GM19099 (cell line): ENCODE measurements around the gene ARID3C.

Experiments used
- POLR2A ChIP-seq: IDR thresholded peaks from 3 replicates; pipeline ENCODE4 v1.6.1; 2011; ENCODE audit warnings: low read depth; ENCODE audit not compliant: insufficient read length; ENCODE audit errors: extremely low read depth

The ARID3C gene

DNA sequence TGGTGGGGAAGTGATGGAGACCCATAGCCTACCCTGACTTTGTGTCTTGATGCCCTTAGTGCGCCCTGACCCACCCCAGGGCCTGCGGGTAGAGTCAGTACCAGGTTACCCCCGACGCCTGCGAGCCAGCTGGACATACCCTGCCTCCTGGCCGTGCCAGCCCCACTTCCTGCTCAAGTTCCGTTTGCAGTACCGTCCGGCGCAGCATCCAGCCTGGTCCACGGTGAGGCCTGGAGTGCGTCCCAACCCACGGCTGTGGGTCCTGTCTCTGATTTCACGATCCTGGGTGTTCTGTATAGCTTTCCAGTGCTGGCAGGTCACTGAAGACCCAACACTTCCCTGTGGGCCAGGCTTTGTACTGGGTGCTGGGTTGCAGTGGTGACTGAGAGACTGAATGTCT, 29.6 kb upstream of the ARID3C start:
- TF ChIP-seq POLR2A, result no peak

DNA sequence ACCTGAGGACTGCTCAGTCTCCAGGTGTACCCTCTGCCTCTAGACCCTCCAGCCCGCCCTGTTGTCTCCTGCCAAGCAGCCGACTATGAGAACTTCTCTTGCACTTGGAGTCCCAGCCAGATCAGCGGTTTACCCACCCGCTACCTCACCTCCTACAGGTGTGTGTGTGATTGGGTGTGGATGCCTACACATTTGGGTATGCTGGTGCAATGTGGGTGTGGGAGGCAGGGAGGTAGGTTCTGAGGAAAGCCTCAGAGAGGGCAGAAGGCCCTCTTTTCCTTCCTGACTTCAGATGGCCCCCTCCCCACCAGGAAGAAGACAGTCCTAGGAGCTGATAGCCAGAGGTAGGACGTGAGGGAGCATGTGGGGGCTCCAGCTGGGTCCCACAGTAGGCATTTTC, 28.1 kb upstream of the ARID3C start:
- TF ChIP-seq POLR2A, result no peak

DNA sequence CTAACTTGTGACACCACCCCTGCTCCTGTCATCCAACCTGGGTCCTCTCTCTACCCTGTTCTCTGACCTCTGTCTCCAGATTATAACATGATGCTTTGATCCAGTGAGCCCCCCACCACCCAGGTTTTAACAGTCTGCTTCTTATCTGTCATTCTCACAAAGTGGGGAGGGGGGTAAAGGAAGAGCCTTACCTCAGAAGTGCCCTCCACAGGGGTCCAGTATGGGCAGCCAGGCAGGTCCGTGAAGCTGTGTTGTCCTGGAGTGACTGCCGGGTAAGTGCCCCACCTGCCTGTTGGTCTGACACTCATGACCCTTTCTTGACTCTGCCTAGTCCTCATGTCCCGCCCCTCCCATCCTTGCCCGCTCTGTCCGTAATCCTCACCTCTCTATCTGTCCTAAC, 26.5 kb upstream of the ARID3C start:
- TF ChIP-seq POLR2A, result no peak

DNA sequence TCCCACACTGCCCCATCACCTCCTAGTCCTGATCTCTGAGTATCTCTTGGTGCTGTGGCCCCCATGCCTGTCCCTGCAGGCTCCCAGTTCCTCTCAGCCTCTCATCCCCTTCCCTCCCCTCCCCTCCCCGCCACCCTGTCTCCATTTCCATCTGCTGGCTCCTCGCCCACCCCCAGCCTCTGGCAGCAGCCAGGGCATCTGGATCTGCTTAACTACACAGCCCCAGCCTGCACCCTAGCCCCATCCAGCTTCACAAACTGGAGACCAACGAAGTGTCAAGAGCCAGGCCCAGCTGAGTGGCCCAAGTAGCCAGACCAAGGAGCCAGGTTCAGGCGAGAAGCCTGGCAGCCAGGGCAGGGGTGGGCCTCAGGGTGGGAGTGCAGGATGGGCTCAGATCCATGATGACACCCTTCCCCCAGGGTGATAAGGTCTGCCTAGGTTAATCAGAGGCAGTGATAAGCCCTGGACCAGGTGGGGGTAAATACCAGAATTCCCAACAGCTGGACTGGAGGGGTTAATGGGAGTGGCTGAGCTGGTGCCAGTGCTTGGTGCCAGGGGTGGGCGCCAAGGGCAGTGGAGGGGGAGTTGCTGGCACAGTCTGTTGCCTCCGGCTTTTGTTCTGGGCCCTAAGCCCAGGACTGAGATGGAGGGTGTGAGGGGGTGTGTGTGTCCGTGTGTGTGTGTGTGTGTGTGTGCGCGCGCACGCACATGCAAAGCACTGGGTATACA, 25.6 kb upstream of the ARID3C start:
- TF ChIP-seq POLR2A, result no peak

DNA sequence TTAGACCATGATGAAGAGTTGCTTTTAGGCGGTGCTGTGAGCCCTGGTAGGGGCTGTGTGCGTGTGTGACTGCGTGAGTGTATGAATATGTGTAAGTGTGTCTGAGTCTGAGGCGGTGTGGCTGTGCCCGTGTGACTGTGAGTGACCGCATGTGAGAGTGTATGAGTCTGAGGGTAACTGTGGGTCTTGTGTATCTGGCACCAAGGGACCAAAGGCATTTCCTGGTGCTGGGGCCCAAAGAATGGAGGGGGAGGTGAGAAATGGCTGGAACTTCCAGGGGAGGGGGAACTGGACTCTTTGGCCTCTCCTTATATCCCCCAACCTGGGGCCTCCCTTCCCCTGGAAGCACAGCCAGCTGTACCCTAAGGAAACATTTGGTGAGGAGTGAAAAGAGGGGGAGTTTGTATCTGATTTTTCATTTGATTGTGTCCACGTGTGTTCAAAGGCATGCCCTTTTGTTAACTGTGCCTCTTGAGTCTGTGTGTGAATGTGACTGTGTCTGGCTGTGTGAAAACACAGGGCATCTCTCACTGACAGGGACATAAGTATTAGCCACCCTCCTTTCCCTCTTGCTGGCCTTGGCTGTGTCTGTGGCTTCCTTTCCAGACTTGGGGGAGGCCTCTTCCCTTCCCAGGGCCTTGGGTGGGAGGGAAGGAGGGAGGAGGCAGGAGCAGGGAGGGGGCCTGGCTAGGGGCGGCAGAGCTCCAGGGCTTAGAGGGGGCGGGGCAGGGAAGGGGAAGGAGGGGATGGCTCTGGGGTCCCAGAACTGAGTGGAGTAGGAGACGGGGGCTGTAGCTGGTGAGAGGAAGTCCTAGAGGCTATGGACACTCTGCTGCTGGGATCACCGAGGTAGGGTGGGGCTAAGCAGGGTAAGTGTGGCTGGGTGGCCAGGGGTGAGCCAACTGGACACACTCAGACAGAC, 24.5 kb upstream of the ARID3C start:
- no peak for TF ChIP-seq POLR2A

DNA sequence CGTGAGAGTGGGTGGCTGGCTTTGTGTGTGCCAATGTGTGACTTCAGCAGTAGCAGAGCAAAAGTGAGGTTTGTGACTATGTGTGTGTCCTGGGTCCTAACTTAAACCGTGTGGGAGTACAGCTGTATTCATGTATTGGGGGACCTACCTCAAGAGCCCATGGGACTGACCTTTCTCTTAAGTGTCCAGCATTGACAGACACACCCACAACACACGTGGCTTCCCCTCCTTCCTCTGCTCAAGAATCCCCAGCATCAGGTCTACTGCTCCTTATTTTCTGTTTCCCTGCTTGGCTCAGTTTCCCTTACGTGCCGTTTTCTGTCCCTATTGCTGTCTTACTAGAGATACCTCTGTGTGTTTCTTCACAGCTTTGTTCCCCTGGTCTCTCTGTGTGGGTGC, 23.7 kb upstream of the ARID3C start:
- no peak for TF ChIP-seq POLR2A

DNA sequence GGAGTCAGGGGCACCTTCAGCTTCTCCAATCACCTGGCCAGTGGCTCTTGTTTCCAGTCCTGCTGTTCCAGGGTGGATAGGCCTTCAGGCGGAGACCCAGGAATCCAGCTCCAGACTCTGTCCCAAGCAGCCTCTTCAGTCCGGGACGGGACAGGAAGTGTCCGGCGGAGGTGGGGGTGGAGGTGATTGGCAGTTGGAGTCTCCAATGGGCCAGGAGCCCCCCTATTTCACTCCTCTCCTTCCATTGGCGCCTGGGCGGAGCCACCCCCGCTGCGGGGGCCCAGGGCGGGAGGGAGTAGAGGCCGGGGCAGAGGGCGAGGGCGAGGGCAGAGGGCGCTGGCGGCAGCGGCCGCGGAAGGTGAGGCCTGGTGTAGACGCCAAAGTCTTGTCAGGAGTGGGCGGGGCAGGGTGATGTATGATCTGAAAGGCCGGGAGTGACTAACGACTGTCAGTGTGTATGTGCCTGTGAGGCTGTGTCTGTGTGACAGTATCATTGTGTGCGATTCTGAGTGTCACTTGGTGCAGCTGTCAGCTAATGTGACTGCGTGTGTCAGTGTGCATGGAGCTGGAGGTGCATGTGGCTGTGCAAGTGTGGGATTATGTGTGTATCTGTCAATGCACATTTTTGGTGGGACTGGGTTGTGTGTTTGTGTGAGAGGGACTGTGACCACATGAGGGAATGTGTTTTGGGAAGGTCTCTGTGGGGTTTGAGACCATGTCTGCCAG, 23.2 kb upstream of the ARID3C start, which contains the start of gene IL11RA:
Gene IL11RA (plus strand): TSS at position 310 of the 726 bp plus-strand sequence. CDS start 3,033 bp downstream, outside the sequence.
- no peak for TF ChIP-seq POLR2A

DNA sequence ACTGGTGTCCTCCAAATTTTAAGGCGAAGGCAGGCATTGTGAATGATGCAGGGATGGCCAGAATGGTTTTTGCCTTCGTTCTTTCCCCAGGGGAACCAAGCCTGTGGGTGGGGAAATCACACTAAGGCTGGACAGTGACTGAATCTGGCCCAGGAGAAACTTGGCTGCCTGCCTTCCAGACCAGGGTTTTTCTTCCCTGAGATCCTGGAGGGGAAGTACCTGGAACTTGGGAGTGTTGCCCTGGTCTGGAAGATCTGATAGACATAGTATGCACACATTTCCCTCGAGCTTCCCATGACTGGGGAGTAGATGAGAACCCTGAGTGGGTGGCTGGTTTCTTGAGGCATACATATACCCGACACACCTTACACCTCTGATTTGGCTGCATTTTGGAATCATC, 22.5 kb upstream of the ARID3C start:
- TF ChIP-seq POLR2A, result no peak

DNA sequence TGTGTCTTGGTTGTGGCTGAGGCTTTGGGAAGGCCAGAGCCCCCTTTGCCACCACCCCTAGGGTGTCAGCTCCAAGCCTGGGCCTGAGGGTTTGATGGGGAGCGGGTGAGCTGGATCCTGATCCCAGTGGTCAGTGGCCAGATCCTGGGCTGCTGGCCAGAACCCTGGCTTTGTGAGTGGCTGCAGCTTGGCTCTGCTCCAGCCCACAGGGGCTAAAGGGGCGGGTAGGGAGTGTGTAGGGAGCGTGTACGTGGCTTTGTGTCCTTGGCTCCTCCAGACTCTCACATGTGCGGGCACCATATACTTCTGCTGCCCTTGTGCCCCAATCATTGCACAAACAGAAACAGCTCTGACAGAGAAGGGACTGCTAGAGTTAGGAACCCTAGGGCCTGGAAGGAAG, 21.9 kb upstream of the ARID3C start:
- no peak for TF ChIP-seq POLR2A

DNA sequence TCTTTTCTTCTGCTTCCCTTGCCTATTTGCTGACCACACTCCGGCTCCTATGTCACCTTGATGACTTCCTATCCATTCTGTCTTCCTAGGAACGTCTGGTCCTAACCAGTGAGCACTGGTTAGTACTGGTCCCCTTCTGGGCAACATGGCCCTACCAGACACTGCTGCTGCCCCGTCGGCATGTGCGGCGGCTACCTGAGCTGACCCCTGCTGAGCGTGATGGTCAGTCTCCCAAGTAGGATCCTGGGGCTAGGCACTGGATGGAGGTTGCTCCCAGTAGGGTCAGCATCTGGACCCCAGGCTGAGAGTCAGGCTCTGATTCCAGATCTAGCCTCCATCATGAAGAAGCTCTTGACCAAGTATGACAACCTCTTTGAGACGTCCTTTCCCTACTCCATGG, 19.8 kb upstream of the ARID3C start:
- TF ChIP-seq POLR2A, result no peak

DNA sequence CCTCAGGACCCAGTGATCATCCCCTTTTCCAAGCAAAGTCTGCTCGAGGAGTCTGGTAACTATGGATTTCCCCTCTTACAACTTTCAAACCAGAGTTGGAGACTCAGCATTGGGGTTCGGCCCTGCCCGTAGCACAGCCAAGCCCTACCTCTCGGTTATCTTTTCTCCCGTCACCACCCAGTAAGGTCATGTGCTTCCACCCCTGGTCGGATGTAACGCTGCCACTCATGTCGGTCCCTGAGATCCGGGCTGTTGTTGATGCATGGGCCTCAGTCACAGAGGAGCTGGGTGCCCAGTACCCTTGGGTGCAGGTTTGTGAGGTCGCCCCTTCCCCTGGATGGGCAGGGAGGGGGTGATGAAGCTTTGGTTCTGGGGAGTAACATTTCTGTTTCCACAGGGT, 18.8 kb upstream of the ARID3C start:
- TF ChIP-seq POLR2A, result no peak

DNA sequence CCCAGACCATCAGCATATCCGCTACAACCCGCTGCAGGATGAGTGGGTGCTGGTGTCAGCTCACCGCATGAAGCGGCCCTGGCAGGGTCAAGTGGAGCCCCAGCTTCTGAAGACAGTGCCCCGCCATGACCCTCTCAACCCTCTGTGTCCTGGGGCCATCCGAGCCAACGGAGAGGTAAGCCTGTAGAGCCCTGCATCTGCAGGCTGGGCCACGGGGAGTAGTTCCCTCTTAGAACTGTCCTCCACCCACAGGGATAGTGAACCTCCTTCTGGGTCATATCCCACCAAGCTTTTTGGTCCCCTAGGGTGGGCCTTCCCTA, 18.2 kb upstream of the ARID3C start:
- TF ChIP-seq POLR2A, result no peak

DNA sequence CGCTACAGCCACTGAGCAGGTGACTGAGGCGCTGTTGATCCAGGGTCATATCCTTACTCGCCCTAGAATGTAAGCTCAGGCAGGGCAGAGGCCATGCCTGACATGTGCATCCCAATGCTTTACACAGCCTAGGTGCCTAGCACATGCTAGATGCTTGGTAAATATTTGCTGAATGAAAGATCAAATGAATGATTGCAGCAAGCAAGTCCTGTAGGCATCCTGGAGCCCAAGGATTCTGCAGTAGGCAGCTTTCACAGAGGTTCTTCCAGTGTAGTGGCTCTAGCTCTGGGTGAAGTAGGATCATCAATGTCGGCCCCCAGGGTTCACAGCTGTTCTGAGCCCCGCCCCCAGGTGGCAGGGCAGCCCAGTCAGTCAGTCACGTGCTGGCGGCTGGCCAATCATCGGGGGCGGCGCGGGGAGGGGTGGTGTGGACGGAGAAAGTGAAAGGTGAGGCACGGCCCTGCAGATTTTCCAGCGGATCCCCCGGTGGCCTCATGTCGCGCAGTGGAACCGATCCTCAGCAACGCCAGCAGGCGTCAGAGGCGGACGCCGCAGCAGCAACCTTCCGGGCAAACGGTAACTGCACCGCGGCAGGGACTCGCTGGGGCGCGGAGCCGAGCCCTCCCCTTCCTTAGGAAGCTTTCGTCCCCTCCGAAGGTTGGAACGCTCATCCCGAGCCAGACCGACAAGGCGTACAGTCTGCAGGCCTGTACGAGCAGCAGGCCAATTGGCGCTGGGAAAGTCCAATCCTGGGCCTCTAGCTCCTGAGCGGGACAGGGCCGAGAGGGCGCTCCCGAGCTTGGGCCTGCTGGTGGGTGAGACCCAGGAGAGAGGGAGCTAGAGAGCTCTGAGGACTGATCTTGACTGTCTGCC, 17.6 kb upstream of the ARID3C start, which contains the start of gene GALT:
Gene GALT (plus strand): TSS at position 465 of the 873 bp plus-strand sequence. CDS start 30 bp downstream, at position 495.
- TF ChIP-seq POLR2A, result peak; percentile 74

DNA sequence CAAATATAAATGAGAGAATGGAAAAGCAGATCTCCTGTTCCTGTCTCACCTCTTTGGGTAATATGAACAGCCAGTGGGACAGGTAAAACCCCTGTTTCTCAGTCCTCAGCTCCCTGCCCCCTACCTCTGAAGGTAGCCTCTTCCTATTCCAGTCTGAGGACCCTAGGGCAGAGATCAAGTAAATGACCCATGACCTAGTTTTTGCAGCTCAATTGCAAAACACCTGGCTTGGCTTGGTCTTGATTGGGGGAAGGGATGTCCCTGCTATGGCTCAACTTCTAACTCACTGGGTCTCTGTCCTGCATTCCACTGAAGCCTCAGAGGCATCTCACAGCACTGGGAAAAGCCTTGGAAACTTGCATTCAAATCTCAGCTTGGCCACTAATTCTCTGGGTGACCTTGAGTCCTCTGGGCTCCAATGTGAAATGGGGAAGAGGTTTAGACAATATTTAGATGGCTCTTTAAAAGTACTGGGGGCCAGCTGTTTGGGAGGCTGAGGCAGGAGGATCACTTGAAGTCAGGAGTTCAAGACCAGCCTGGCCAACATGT, 16.0 kb upstream of the ARID3C start:
- no peak for TF ChIP-seq POLR2A
